Measurements from ENCODE around the gene ANXA4. TPM values are rescaled to one million over a fixed set of nuclear protein-coding genes. Genes with fewer than 3 reads are reported as not detected.

ANXA4 gene
- total RNA-seq, 1 experiment from 2014 or later, result 9.5 TPM

DNA sequence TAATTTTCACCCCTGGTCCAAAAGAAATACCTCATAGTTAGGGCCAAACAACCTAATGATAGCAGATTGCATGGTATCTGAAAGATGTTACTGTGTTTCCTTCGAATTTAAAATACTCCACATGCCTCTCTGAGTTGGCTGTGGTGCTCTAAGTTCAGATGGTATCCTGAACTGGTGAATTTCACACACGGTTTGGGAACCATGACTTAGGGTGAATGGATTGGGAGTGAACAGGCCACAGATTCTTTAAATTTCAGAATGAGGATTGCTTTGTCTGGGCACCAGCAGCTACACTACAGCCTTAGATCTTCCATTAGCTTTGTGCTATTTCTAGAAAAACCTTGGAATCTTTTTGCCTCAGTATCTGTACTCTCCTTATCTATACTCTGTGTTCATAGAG, 93.7 kb downstream of the ANXA4 start:
- TF ChIP-seq OVOL2 (CRISPR knock-in tag; IDR thresholded peaks at IDR 0.05; ENCODE audit: borderline replicate concordance) (no peak), ZNF232 (CRISPR knock-in tag; IDR thresholded peaks at IDR 0.05) (no peak), RORB (CRISPR knock-in tag; IDR thresholded peaks at IDR 0.05) (no peak), PRRX2 (CRISPR knock-in tag; IDR thresholded peaks at IDR 0.05) (no peak), ESRRA (CRISPR knock-in tag; IDR thresholded peaks at IDR 0.05; ENCODE audit: borderline replicate concordance) (no peak), GTF2I (CRISPR knock-in tag; conservative IDR thresholded peaks at IDR 0.05) (no peak), SP1 (CRISPR knock-in tag; conservative IDR thresholded peaks at IDR 0.05) (no peak), MYBL2 (CRISPR knock-in tag; IDR thresholded peaks at IDR 0.05) (no peak)
- TF ChIP-seq, protein P1, sequence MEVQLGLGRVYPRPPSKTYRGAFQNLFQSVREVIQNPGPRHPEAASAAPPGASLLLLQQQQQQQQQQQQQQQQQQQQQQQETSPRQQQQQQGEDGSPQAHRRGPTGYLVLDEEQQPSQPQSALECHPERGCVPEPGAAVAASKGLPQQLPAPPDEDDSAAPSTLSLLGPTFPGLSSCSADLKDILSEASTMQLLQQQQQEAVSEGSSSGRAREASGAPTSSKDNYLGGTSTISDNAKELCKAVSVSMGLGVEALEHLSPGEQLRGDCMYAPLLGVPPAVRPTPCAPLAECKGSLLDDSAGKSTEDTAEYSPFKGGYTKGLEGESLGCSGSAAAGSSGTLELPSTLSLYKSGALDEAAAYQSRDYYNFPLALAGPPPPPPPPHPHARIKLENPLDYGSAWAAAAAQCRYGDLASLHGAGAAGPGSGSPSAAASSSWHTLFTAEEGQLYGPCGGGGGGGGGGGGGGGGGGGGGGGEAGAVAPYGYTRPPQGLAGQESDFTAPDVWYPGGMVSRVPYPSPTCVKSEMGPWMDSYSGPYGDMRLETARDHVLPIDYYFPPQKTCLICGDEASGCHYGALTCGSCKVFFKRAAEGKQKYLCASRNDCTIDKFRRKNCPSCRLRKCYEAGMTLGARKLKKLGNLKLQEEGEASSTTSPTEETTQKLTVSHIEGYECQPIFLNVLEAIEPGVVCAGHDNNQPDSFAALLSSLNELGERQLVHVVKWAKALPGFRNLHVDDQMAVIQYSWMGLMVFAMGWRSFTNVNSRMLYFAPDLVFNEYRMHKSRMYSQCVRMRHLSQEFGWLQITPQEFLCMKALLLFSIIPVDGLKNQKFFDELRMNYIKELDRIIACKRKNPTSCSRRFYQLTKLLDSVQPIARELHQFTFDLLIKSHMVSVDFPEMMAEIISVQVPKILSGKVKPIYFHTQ (CRISPR knock-in tag; IDR thresholded peaks at IDR 0.05), result no peak
- TF ChIP-seq, protein P2, sequence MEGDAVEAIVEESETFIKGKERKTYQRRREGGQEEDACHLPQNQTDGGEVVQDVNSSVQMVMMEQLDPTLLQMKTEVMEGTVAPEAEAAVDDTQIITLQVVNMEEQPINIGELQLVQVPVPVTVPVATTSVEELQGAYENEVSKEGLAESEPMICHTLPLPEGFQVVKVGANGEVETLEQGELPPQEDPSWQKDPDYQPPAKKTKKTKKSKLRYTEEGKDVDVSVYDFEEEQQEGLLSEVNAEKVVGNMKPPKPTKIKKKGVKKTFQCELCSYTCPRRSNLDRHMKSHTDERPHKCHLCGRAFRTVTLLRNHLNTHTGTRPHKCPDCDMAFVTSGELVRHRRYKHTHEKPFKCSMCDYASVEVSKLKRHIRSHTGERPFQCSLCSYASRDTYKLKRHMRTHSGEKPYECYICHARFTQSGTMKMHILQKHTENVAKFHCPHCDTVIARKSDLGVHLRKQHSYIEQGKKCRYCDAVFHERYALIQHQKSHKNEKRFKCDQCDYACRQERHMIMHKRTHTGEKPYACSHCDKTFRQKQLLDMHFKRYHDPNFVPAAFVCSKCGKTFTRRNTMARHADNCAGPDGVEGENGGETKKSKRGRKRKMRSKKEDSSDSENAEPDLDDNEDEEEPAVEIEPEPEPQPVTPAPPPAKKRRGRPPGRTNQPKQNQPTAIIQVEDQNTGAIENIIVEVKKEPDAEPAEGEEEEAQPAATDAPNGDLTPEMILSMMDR (IDR thresholded peaks at IDR 0.05), result no peak
- TF ChIP-seq, protein P3, sequence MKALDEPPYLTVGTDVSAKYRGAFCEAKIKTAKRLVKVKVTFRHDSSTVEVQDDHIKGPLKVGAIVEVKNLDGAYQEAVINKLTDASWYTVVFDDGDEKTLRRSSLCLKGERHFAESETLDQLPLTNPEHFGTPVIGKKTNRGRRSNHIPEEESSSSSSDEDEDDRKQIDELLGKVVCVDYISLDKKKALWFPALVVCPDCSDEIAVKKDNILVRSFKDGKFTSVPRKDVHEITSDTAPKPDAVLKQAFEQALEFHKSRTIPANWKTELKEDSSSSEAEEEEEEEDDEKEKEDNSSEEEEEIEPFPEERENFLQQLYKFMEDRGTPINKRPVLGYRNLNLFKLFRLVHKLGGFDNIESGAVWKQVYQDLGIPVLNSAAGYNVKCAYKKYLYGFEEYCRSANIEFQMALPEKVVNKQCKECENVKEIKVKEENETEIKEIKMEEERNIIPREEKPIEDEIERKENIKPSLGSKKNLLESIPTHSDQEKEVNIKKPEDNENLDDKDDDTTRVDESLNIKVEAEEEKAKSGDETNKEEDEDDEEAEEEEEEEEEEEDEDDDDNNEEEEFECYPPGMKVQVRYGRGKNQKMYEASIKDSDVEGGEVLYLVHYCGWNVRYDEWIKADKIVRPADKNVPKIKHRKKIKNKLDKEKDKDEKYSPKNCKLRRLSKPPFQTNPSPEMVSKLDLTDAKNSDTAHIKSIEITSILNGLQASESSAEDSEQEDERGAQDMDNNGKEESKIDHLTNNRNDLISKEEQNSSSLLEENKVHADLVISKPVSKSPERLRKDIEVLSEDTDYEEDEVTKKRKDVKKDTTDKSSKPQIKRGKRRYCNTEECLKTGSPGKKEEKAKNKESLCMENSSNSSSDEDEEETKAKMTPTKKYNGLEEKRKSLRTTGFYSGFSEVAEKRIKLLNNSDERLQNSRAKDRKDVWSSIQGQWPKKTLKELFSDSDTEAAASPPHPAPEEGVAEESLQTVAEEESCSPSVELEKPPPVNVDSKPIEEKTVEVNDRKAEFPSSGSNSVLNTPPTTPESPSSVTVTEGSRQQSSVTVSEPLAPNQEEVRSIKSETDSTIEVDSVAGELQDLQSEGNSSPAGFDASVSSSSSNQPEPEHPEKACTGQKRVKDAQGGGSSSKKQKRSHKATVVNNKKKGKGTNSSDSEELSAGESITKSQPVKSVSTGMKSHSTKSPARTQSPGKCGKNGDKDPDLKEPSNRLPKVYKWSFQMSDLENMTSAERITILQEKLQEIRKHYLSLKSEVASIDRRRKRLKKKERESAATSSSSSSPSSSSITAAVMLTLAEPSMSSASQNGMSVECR (CRISPR knock-in tag; IDR thresholded peaks at IDR 0.05; ENCODE audit: borderline replicate concordance), result no peak
- TF ChIP-seq, protein P4, sequence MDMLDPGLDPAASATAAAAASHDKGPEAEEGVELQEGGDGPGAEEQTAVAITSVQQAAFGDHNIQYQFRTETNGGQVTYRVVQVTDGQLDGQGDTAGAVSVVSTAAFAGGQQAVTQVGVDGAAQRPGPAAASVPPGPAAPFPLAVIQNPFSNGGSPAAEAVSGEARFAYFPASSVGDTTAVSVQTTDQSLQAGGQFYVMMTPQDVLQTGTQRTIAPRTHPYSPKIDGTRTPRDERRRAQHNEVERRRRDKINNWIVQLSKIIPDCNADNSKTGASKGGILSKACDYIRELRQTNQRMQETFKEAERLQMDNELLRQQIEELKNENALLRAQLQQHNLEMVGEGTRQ (CRISPR knock-in tag; IDR thresholded peaks at IDR 0.05), result no peak
- TF ChIP-seq, protein P5, sequence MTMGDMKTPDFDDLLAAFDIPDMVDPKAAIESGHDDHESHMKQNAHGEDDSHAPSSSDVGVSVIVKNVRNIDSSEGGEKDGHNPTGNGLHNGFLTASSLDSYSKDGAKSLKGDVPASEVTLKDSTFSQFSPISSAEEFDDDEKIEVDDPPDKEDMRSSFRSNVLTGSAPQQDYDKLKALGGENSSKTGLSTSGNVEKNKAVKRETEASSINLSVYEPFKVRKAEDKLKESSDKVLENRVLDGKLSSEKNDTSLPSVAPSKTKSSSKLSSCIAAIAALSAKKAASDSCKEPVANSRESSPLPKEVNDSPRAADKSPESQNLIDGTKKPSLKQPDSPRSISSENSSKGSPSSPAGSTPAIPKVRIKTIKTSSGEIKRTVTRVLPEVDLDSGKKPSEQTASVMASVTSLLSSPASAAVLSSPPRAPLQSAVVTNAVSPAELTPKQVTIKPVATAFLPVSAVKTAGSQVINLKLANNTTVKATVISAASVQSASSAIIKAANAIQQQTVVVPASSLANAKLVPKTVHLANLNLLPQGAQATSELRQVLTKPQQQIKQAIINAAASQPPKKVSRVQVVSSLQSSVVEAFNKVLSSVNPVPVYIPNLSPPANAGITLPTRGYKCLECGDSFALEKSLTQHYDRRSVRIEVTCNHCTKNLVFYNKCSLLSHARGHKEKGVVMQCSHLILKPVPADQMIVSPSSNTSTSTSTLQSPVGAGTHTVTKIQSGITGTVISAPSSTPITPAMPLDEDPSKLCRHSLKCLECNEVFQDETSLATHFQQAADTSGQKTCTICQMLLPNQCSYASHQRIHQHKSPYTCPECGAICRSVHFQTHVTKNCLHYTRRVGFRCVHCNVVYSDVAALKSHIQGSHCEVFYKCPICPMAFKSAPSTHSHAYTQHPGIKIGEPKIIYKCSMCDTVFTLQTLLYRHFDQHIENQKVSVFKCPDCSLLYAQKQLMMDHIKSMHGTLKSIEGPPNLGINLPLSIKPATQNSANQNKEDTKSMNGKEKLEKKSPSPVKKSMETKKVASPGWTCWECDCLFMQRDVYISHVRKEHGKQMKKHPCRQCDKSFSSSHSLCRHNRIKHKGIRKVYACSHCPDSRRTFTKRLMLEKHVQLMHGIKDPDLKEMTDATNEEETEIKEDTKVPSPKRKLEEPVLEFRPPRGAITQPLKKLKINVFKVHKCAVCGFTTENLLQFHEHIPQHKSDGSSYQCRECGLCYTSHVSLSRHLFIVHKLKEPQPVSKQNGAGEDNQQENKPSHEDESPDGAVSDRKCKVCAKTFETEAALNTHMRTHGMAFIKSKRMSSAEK (CRISPR knock-in tag; IDR thresholded peaks at IDR 0.05; ENCODE audit: borderline replicate concordance), result no peak
- TF ChIP-seq, protein P6, sequence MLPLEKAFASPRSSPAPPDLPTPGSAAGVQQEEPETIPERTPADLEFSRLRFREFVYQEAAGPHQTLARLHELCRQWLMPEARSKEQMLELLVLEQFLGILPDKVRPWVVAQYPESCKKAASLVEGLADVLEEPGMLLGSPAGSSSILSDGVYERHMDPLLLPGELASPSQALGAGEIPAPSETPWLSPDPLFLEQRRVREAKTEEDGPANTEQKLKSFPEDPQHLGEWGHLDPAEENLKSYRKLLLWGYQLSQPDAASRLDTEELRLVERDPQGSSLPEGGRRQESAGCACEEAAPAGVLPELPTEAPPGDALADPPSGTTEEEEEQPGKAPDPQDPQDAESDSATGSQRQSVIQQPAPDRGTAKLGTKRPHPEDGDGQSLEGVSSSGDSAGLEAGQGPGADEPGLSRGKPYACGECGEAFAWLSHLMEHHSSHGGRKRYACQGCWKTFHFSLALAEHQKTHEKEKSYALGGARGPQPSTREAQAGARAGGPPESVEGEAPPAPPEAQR (CRISPR knock-in tag; IDR thresholded peaks at IDR 0.05), result no peak
- TF ChIP-seq, protein P7, sequence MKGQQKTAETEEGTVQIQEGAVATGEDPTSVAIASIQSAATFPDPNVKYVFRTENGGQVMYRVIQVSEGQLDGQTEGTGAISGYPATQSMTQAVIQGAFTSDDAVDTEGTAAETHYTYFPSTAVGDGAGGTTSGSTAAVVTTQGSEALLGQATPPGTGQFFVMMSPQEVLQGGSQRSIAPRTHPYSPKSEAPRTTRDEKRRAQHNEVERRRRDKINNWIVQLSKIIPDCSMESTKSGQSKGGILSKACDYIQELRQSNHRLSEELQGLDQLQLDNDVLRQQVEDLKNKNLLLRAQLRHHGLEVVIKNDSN (CRISPR knock-in tag; IDR thresholded peaks at IDR 0.05), result no peak
- Mint-ChIP-seq H3K27ac (no peak overlapping the region; the same call in 1 of the 2 replicates), H3K9me3 (no peaks in the 10 kb centered on the region), H3K4me1 (peaks cover 6% of the 10 kb centered on the region), H3K27me3 (ENCODE audit: low read depth) (no peaks in the 10 kb centered on the region), H3K36me3 (peaks cover 15% of the 10 kb centered on the region), H3K4me3 (no peak overlapping the region)
- CTCF ChIA-PET, result interaction anchor here (1.9 kb wide), 1 partner anchor 111 kb away, joined by 9 read pairs; no protein-coding TSS in a partner anchor
- DNase-seq (ENCODE audit: low spot score) (no peak), ATAC-seq (no peak)
- POLR2A ChIA-PET, result no interaction called here
